Fibroblast of peridontal ligament (primary cell): ENCODE measurements around the gene ADCY10.
"Not testable (repeated sequence)": the region's sequence is repeated elsewhere in the genome, so short reads cannot be mapped to it uniquely, and the experiment has no call there.

Experiments
- DNase-seq: peaks from one replicate; pipeline ENCODE4 v3.0.0-alpha.2; 2010; ENCODE audit errors: extremely low read depth

Gene ADCY10, protein sequence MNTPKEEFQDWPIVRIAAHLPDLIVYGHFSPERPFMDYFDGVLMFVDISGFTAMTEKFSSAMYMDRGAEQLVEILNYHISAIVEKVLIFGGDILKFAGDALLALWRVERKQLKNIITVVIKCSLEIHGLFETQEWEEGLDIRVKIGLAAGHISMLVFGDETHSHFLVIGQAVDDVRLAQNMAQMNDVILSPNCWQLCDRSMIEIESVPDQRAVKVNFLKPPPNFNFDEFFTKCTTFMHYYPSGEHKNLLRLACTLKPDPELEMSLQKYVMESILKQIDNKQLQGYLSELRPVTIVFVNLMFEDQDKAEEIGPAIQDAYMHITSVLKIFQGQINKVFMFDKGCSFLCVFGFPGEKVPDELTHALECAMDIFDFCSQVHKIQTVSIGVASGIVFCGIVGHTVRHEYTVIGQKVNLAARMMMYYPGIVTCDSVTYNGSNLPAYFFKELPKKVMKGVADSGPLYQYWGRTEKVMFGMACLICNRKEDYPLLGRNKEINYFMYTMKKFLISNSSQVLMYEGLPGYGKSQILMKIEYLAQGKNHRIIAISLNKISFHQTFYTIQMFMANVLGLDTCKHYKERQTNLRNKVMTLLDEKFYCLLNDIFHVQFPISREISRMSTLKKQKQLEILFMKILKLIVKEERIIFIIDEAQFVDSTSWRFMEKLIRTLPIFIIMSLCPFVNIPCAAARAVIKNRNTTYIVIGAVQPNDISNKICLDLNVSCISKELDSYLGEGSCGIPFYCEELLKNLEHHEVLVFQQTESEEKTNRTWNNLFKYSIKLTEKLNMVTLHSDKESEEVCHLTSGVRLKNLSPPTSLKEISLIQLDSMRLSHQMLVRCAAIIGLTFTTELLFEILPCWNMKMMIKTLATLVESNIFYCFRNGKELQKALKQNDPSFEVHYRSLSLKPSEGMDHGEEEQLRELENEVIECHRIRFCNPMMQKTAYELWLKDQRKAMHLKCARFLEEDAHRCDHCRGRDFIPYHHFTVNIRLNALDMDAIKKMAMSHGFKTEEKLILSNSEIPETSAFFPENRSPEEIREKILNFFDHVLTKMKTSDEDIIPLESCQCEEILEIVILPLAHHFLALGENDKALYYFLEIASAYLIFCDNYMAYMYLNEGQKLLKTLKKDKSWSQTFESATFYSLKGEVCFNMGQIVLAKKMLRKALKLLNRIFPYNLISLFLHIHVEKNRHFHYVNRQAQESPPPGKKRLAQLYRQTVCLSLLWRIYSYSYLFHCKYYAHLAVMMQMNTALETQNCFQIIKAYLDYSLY (N-terminal part only)

DNA sequence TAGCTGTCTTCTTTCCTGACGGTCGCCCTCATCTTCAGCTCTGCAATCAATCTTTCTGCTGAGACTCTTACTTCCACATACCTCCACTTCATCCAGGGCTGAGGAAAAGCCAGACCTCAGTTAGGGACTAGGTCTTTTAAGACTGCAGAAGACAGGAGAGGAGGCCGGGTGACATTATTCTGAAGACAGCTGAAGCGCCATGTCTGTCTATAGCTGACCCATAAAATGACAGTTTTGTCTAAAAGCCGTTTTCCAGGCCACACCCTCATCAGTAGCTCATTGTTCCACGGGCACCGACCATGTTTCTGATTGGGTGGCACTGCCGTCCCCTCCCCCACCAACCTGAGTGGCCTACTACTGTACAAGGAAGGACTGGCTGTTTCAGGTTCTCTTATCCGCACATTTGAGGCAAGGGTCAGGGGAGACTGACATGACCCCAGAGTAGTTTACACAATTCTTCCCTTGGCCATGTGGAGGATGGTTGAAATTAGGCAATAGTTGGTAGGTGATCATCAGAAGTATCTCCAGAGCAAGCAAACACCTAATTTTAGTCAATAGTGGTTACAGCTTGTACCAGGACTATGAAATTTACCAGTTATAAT is at the start of gene ADCY10:
Gene ADCY10, minus strand, starts transcription at position 240 of the 602 bp plus-strand sequence. CDS start 8,994 bp downstream, outside the sequence.
- no peak for DNase-seq

GRCh38 chr1:167957710-167958109 is 43.8 kb upstream of the ADCY10 start:
- DNase-seq, result no peak

DNA sequence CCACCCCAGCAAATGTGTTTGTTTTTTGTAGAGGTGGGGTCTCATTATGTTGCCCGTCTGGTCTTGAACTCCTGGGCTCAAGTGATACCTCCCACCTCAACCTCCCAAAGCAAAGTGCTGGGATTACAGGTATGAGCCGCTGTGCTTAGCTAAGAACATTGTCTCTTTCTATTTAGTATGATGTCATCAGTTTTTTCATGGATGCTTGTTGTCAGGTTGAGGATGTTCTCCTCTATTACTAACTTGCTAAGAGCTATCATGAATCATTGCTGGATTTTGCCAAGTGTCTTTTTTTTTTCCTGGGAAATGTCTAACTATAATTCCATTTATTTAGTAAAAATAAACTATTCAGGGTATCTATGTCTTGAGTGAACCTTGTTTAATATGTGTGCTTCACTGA is 42.0 kb upstream of the ADCY10 start:
- no peak for DNase-seq

GRCh38 chr1:167950569-167950968 is 36.6 kb upstream of the ADCY10 start:
- no peak for DNase-seq

DNA sequence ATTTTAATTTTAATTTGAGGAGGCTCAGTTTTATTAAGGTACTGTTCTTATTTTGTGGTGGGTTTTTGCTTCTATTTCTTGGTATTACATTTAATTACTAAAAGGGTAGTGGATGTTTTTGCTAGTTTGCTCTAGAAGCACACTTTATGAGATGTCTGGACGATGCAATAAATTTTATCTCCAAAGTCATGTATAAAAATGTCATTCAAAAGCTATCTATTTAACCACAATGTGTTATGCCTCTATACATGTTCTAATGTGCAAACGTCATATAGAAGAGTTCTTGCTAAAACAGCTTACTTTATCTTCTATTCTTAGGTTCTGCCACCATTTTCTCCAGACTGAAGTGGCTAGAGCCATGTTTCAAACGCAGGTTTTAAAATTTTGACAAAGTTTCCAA is 35.9 kb upstream of the ADCY10 start:
- no peak for DNase-seq

- DNase-seq, result no peak
Observed at GRCh38 chr1:167947733-167948132, 33.8 kb upstream of the ADCY10 start.

DNA sequence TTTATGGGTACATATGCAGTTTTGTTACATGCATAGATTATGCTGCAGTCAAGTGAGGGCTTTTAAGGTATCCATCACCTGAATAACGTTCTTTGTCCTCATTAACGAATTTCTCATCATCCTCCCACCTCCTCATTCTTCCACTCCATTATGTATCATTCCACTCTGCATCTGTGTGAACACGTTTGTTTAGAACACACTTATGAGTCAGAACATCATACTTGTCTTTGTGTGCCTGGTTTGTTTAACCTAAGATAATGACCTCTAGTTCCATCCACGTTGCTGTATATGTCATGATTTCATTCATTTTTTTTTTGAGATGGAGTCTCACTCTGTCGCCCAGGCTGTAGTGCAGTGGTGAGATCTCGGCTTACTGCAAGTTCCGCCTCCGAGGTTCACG is 29.6 kb upstream of the ADCY10 start:
- no peak for DNase-seq

GRCh38 chr1:167940264-167940663 is 26.3 kb upstream of the ADCY10 start:
- no peak for DNase-seq

DNA sequence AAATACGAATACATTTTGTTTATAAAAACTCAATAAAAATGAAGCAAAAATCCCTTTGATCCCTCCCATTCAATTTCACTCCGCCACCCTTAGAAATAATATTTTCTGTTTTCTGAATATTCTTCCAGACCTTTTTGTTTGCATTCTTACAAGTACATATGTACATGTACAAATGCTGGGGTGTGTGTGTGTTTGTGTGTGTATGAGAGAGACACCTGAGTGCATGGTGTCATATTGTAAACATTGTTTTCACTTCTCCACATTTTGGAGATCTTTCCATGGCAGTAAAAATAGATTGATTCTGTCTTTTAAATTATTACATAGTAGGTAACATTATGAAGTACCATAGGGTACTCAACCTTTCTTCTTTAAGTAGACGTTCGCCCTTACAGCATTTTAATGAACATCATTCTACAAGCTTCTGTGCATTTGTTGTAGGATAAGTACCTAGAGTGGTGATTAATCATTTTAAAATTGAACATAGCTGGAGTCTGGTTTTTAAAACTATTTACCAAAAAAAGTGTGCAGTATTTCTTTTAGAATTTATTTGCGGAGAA is 24.2 kb upstream of the ADCY10 start:
- no peak for DNase-seq

GRCh38 chr1:167937709-167938010 is 23.7 kb upstream of the ADCY10 start:
- DNase-seq, result no peak

GRCh38 chr1:167936930-167937708 is 23.2 kb upstream of the ADCY10 start, which contains the start of gene MPC2:
MPC2 (minus strand) TSS chr1:167937072; CDS start chr1:167935841, 1,231 bp downstream.
- DNase-seq, result peak; percentile 68

GRCh38 chr1:167936068-167936929 is 22.4 kb upstream of the ADCY10 start, which contains the start of gene DCAF6:
DCAF6 (plus strand) TSS chr1:167936683; CDS start chr1:167936912, 229 bp downstream.
- DNase-seq, result peak; percentile 98

DNA sequence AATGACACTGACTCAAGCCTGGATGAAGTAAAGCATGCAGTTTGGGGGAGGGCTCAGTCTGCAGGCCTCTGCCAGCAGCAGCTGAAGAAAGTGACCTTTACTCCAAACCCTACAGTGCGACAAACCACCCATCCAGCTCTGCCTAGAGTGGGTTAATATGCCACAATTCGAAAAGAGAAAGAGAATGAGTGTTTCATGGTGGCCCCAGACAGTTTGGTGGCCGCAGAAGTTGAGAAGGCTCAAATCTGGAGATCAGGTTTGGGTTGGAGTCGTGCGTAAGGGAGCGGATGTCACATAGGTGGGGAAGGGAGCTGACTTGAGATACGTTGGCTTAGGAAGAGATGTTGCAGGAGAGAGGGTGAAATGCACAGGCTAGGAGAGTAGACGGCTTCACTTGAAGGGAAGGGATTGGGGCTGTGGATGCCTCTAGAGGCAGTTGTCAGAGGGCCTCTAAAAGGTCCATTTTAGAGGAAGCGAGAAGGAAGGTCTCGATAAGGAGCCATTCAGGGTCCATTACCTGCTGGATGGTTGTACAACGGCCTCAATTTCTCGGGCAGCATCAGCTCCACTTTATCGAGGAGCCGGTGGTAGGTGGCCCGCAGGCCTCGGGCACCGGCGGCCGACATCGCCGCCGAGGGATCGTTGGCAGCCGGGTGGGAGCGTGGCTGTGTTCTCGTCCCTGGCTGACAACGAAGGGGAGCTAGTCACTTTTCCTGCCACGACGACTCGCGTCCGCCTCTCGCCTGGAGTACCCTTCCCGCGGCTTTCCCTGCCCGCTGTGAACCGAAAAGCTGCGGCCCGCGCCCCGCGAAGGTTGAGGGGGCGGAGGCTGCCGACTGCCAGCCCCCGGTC is 21.5 kb upstream of the ADCY10 start:
- DNase-seq, result peak; percentile 45

DNA sequence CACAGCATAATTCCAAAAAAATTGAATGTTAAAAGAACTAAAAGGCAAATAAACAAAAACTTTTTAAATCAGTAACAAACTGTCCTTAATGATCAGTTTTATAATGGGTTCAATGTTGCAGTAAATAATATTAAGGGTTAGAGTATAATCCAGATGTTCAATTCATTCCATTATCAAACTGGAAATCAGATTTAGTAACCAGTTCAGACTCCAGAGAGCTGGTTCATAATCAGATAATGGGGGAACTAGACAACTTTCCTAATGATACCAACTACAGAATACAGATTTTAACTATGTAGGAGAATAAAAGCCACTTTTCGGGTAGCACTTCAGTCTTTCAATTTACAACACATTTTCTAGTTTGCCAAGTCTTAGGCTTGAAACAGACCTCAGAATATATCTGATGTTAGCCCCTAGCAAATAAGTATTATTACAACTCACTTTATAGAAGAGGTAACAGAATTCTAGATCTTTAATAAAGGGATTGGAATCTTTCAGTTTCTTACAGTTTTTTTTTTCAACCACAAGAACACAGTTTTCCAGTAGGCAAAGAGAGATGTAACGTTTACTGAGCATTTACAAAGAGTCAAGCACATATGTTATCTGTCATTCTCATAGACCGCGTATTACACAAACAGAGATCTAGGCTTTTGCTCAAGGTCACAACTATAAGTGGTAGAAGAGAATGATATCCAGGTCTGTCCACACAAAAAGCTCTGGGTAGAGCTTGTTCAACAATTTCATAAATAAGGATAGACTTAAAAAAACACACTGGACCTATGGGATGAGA is 20.7 kb upstream of the ADCY10 start:
- DNase-seq, result peak; percentile 41

DNA sequence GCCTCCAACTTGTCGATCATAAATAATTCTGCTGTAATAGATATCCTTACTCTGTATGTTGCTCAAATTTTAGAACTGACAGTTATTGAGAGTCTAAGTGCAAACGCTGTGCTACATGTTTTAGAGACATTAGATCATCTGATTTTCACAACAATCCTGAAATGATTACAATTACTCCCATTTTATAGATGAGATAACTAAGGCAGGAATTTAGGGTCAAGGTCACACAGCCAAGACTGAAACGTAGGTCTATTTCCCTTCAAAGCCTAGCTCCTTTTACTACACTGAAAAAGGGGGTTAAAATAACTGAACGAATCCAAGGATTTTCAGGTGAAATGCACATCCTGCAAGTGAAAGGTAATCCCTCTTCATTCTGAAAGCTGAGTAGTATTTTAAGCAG is 19.9 kb upstream of the ADCY10 start:
- no peak for DNase-seq

DNA sequence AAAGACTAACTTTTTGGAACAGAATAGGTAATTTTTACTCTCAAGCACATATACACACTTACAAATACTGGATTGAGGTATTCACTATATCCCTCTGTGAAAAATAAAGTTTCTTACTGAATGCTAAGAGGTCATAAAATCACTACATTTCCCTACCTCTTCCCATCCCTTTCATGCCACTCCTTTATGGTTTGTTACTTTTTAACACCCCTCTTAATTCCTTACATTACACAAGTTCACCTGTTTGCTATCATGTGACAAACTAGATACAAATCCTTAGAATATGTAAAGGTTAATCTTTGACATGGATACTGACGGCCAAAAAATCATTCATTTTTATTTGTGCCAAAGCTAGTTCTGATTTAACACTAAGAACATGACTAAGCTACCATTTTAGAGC is 15.8 kb upstream of the ADCY10 start:
- DNase-seq, result no peak

GRCh38 chr1:167928919-167929318 is 15.0 kb upstream of the ADCY10 start:
- DNase-seq, result not testable (repeated sequence)

DNA sequence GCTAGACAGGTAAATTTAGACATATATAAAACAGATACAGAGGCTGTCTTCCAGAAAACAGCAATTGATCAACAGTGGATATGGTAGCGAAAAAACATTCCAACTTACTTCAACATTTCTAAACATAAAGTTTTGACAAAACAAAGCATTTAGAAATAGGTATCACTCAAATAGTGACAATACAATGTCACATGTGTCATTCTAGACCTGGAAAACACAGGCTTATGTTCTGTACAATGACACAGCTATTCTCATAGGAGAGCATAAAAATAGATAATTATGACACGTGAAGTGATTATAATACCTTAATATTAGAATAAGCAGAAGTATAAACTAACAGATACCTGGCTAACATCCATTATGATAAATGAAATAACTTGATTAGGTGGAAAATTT is 14.5 kb upstream of the ADCY10 start:
- DNase-seq, result no peak
